Measurements from ENCODE around the gene ATG13. TPM values are rescaled to one million over a fixed set of nuclear protein-coding genes. Genes with fewer than 3 reads are reported as not detected.
"Not testable (repeated sequence)": the region's sequence is repeated elsewhere in the genome, so short reads cannot be mapped to it uniquely, and the experiment has no call there.

ATG13 gene
- total RNA-seq, 1 experiment from 2014 or later = 75.1 TPM

GRCh38 chr11:46710821-46711269 lies 93.5 kb downstream of the ATG13 start:
- peak; percentile 31 for DNase-seq (ENCODE audit: unreplicated experiment)
- no peak overlapping the region for H3K27ac Mint-ChIP-seq (ENCODE audit: low read depth, unreplicated experiment)
- TF ChIP-seq CTCF (IDR thresholded peaks at IDR 0.05; ENCODE audit: unreplicated experiment) = no peak
- H3K4me1 Mint-ChIP-seq (ENCODE audit: insufficient read depth, unreplicated experiment) = no peaks in the 10 kb centered on the region
- peaks cover 15% of the 10 kb centered on the region for H3K36me3 Mint-ChIP-seq (ENCODE audit: insufficient read depth, unreplicated experiment)
- intact Hi-C loops (cut with micrococcal nuclease) = no loop called here
- H3K9me3 Mint-ChIP-seq (ENCODE audit: unreplicated experiment) = no peaks in the 10 kb centered on the region
- CTCF ChIA-PET = interaction anchor here (0.6 to 0.7 kb wide), 2 partner anchors 92 to 610 kb away, joined by 3 read pairs; no protein-coding TSS in a partner anchor
- no peak overlapping the region for H3K4me3 Mint-ChIP-seq (ENCODE audit: unreplicated experiment)
- H3K27me3 Mint-ChIP-seq (ENCODE audit: insufficient read depth, unreplicated experiment) = no peaks in the 10 kb centered on the region
- no TSS peak for BruUV-seq (replicated peaks)
- POLR2A ChIA-PET = interaction anchor here (0.6 to 4.0 kb wide), 3 partner anchors 10 to 1005 kb away, joined by 3 to 23 read pairs (median 3); partner anchors contain the start of genes ARHGAP1, RAPSN and ZNF408

GRCh38 chr11:46711303-46711702 lies 94.0 kb downstream of the ATG13 start:
- no peaks in the 10 kb centered on the region for H3K4me1 Mint-ChIP-seq (ENCODE audit: insufficient read depth, unreplicated experiment)
- no peak for TF ChIP-seq CTCF (IDR thresholded peaks at IDR 0.05; ENCODE audit: unreplicated experiment)
- DNase-seq (ENCODE audit: unreplicated experiment) = no peak
- no peak overlapping the region for H3K4me3 Mint-ChIP-seq (ENCODE audit: unreplicated experiment)
- ChIA-PET POLR2A (interaction anchor here (0.9 to 4.0 kb wide), 2 partner anchors 11 to 738 kb away, joined by 3 to 23 read pairs; partner anchors contain the start of genes ARHGAP1, RAPSN and ZNF408), CTCF (interaction anchor here (0.6 to 0.7 kb wide), 2 partner anchors 93 to 610 kb away, joined by 3 read pairs; no protein-coding TSS in a partner anchor)
- H3K27me3 Mint-ChIP-seq (ENCODE audit: insufficient read depth, unreplicated experiment) = no peaks in the 10 kb centered on the region
- BruUV-seq (replicated peaks) = no TSS peak
- intact Hi-C loops (cut with micrococcal nuclease) = no loop called here
- peaks cover 11% of the 10 kb centered on the region for H3K36me3 Mint-ChIP-seq (ENCODE audit: insufficient read depth, unreplicated experiment)
- H3K27ac Mint-ChIP-seq (ENCODE audit: low read depth, unreplicated experiment) = no peak overlapping the region
- no peaks in the 10 kb centered on the region for H3K9me3 Mint-ChIP-seq (ENCODE audit: unreplicated experiment)

- Mint-ChIP-seq H3K4me1 (ENCODE audit: insufficient read depth, unreplicated experiment) (no peaks in the 10 kb centered on the region), H3K9me3 (ENCODE audit: unreplicated experiment) (no peaks in the 10 kb centered on the region), H3K4me3 (ENCODE audit: unreplicated experiment) (no peak overlapping the region), H3K36me3 (ENCODE audit: insufficient read depth, unreplicated experiment) (peaks cover 8% of the 10 kb centered on the region), H3K27me3 (ENCODE audit: insufficient read depth, unreplicated experiment) (no peaks in the 10 kb centered on the region), H3K27ac (ENCODE audit: low read depth, unreplicated experiment) (no peak overlapping the region)
- TF ChIP-seq CTCF (IDR thresholded peaks at IDR 0.05; ENCODE audit: unreplicated experiment) = no peak
- ChIA-PET POLR2A (interaction anchor here (0.6 to 4.0 kb wide), 2 partner anchors 13 to 38 kb away, joined by 3 to 23 read pairs; partner anchors contain the start of genes ARHGAP1 and ZNF408), CTCF (no interaction called here)
- DNase-seq (ENCODE audit: unreplicated experiment) = no peak
- intact Hi-C loops (cut with micrococcal nuclease) = no loop called here
- no TSS peak for BruUV-seq (replicated peaks)
Observed at GRCh38 chr11:46712874-46713576, 95.7 kb downstream of the ATG13 start.

- H3K9me3 Mint-ChIP-seq (ENCODE audit: unreplicated experiment); POLR2A ChIA-PET; H3K27me3 Mint-ChIP-seq (ENCODE audit: insufficient read depth, unreplicated experiment); BruUV-seq (replicated peaks); H3K4me3 Mint-ChIP-seq (ENCODE audit: unreplicated experiment); H3K4me1 Mint-ChIP-seq (ENCODE audit: insufficient read depth, unreplicated experiment); intact Hi-C loops (cut with micrococcal nuclease); H3K36me3 Mint-ChIP-seq (ENCODE audit: insufficient read depth, unreplicated experiment); DNase-seq (ENCODE audit: unreplicated experiment); H3K27ac Mint-ChIP-seq (ENCODE audit: low read depth, unreplicated experiment): not testable (repeated sequence)
- CTCF ChIA-PET = interaction anchor here (0.7 kb wide), 1 partner anchor 12 kb away, joined by 3 read pairs; no protein-coding TSS in a partner anchor
Observed at GRCh38 chr11:46717825-46718154, 100.4 kb downstream of the ATG13 start.
